HFF-Myc (cell line): ENCODE measurements around the gene KATNB1.
A peak's percentile ranks its signal among the peaks of the same experiment; 100 is the strongest.

Experiments used
- DNase-seq: peaks from one replicate; pipeline ENCODE4 v3.0.0-alpha.2; 2011; ENCODE audit warnings: low read depth; ENCODE audit errors: extremely low read depth
- H3K4me3 ChIP-seq: replicated peaks from 2 replicates; pipeline ENCODE4 v1.5.1; 2011; ENCODE audit warnings: low read depth, mild to moderate bottlenecking, control low read depth, low read length
- CTCF ChIP-seq: IDR thresholded peaks from 2 replicates; pipeline ENCODE4 v1.5.1; 2012; ENCODE audit warnings: mild to moderate bottlenecking, low read depth, low read length, control low read depth; ENCODE audit errors: missing control alignments

KATNB1 gene

GRCh38 chr16:57730771-57731730, 4.5 kb upstream of the KATNB1 start:
- H3K4me3 ChIP-seq = no peak overlapping the region
- no peak for TF ChIP-seq CTCF
- no peak for DNase-seq

GRCh38 chr16:57732037-57732436, 3.5 kb upstream of the KATNB1 start:
- no peak for DNase-seq
- no peak for TF ChIP-seq CTCF
- H3K4me3 ChIP-seq = no peak overlapping the region

- no peak for TF ChIP-seq CTCF
Observed at GRCh38 chr16:57732714-57733113, 2.9 kb upstream of the KATNB1 start.

GRCh38 chr16:57734308-57734924, 1.2 kb upstream of the KATNB1 start:
- no peak for TF ChIP-seq CTCF
- H3K4me3 ChIP-seq = peak overlapping the region; percentile 71

More at GRCh38 chr16:57732714-57733113, 2.9 kb upstream of the KATNB1 start:
- no peak overlapping the region for H3K4me3 ChIP-seq
- no peak for DNase-seq

GRCh38 chr16:57734925-57735754, 430 bp upstream of the KATNB1 start:
- peak overlapping the region; percentile 71 for H3K4me3 ChIP-seq
- TF ChIP-seq CTCF = no peak
- peak; percentile 100 for DNase-seq

More at GRCh38 chr16:57734308-57734924, 1.2 kb upstream of the KATNB1 start:
- no peak for DNase-seq
